ENCODE measurements around the gene RIMOC1. TPM values are rescaled to one million over a fixed set of nuclear protein-coding genes. Genes with fewer than 3 reads are reported as not detected.

The RIMOC1 gene
- total and polyA plus RNA-seq, 10 donors, result 4.5 to 29.3 (median 21.9) TPM

- intact Hi-C loops (cut with DNase I; ENCODE audit: low total_unique reads), result no loop called here
- Histone ChIP-seq H3K4me3 (peak overlapping the region; percentile 58 to 86 (median 62)), H3K36me3 (peaks cover 0 to 28% (median 6%) of the 10 kb centered on the region in 6 donors), H3K27me3 (replicated peaks in 1 of 7) (no peaks in the 10 kb centered on the region), H3K9me3 (no peaks in the 10 kb centered on the region), H3K4me1 (peaks cover 0 to 52% (median 23%) of the 10 kb centered on the region in 6 donors), H3K27ac (peak overlapping the region; percentile 86 to 99 (median 97))
- no peak for TF ChIP-seq CTCF (IDR thresholded peaks at IDR 0.05 in 8 of 11, conservative IDR thresholded peaks at IDR 0.05 in 3 of 11)
- no peak for TF ChIP-seq POLR2AphosphoS5 (IDR thresholded peaks at IDR 0.05)
- no peak for TF ChIP-seq POLR2A (IDR thresholded peaks at IDR 0.05)
- DNase-seq, result no peak
- WGBS, 5 donors, result 1 to 3% (median 1%) methylated on average over 9 to 18 of the region's 18 CpGs
These were observed 21.4 kb downstream of the RIMOC1 start for GRCh38 chr5:41925555-41925951.

- intact Hi-C loops (cut with DNase I; ENCODE audit: low total_unique reads), result no loop called here
- DNase-seq, result no peak
These were observed 23.5 kb downstream of the RIMOC1 start for GRCh38 chr5:41927604-41928003.

GRCh38 chr5:41929035-41929434 lies 24.9 kb downstream of the RIMOC1 start:
- H3K27me3 ChIP-seq (replicated peaks in 1 of 7), result no peaks in the 10 kb centered on the region
- no peak for DNase-seq
- H3K4me1 ChIP-seq, result peaks cover 0 to 39% (median 23%) of the 10 kb centered on the region in 6 donors
- H3K36me3 ChIP-seq, result peaks cover 0 to 42% (median 6%) of the 10 kb centered on the region in 6 donors
- TF ChIP-seq POLR2A (IDR thresholded peaks at IDR 0.05) (no peak), CTCF (IDR thresholded peaks at IDR 0.05 in 8 of 11, conservative IDR thresholded peaks at IDR 0.05 in 3 of 11) (no peak), POLR2AphosphoS5 (IDR thresholded peaks at IDR 0.05) (no peak)
- H3K4me3 ChIP-seq, result no peak overlapping the region
- H3K27ac ChIP-seq, result no peak overlapping the region
- H3K9me3 ChIP-seq, result no peaks in the 10 kb centered on the region
- intact Hi-C loops (cut with DNase I; ENCODE audit: low total_unique reads), result no loop called here

More at GRCh38 chr5:41927604-41928003, 23.5 kb downstream of the RIMOC1 start:
- Histone ChIP-seq H3K27ac (no peak overlapping the region), H3K36me3 (peaks cover 0 to 30% (median 5%) of the 10 kb centered on the region in 6 donors), H3K4me1 (peaks cover 0 to 41% (median 23%) of the 10 kb centered on the region in 6 donors), H3K9me3 (no peaks in the 10 kb centered on the region), H3K4me3 (no peak overlapping the region), H3K27me3 (replicated peaks in 1 of 7) (no peaks in the 10 kb centered on the region)
- TF ChIP-seq POLR2A (IDR thresholded peaks at IDR 0.05), result no peak
- TF ChIP-seq POLR2AphosphoS5 (IDR thresholded peaks at IDR 0.05), result no peak
- TF ChIP-seq CTCF (IDR thresholded peaks at IDR 0.05 in 8 of 11, conservative IDR thresholded peaks at IDR 0.05 in 3 of 11), result no peak
- 95 to 98% (median 96%) methylated on average over 4 of the region's 4 CpGs for WGBS, 5 donors

GRCh38 chr5:41932770-41933169 lies 28.6 kb downstream of the RIMOC1 start:
- TF ChIP-seq POLR2AphosphoS5 (IDR thresholded peaks at IDR 0.05) (no peak), POLR2A (IDR thresholded peaks at IDR 0.05) (no peak), CTCF (IDR thresholded peaks at IDR 0.05 in 8 of 11, conservative IDR thresholded peaks at IDR 0.05 in 3 of 11) (no peak)
- Histone ChIP-seq H3K36me3 (peaks cover 0 to 77% (median 17%) of the 10 kb centered on the region in 6 donors), H3K27me3 (replicated peaks in 1 of 7) (no peaks in the 10 kb centered on the region), H3K9me3 (no peaks in the 10 kb centered on the region), H3K27ac (no peak overlapping the region), H3K4me3 (no peak overlapping the region), H3K4me1 (peaks cover 0 to 4% (median 0%) of the 10 kb centered on the region in 6 donors)
- WGBS, 5 donors, result 91 to 99% (median 92%) methylated on average over 2 of the region's 2 CpGs
- no peak for DNase-seq
- intact Hi-C loops (cut with DNase I; ENCODE audit: low total_unique reads), result no loop called here

Data from spleen (tissue), 11 donors.